Subcutaneous adipose tissue (tissue), 4 donors: Measurements from ENCODE around the gene POP4. TPM values are rescaled to one million over a fixed set of nuclear protein-coding genes. Genes with fewer than 3 reads are reported as not detected.

ENCODE experiments used
- total RNA-seq, 4 donors: library from RNA; depleted of rRNA; stranded (reverse); fragments of >200 nt; gene quantifications; one replicate each; pipeline ENCODE4 v1.1.0, GENCODE V29; 2016
- TF ChIP-seq, protein P1 (sequence below): fragments of 450-650 bp; IDR thresholded peaks from one replicate; pipeline ENCODE4 v1.5.1; 2016; ENCODE audit warnings: low read depth, mild to moderate bottlenecking, control low read depth, antibody characterized with exemption, moderate library complexity

Gene POP4
- total RNA-seq, 4 donors from 2014 or later, result 44.4 to 72.7 (median 65.1) TPM

DNA sequence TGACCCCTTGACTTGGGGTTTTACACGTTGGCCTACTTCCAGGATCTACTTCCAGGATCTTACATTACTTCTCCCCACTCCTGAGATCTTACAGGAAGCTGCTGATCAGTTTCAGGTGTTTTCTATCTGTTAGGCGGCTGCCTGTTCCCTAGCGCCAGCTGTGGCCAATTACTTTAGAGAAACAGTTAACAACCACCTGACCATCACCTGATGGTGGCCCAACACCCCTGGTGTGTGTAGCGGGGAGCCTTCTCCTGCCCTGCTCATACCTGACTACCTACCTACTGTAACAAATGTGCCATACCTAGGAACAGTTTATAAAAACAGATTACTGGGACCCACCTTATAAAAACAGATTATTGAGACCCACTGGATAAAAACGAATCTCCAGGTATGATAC, 2.8 kb upstream of the POP4 start:
- TF ChIP-seq, protein P1, sequence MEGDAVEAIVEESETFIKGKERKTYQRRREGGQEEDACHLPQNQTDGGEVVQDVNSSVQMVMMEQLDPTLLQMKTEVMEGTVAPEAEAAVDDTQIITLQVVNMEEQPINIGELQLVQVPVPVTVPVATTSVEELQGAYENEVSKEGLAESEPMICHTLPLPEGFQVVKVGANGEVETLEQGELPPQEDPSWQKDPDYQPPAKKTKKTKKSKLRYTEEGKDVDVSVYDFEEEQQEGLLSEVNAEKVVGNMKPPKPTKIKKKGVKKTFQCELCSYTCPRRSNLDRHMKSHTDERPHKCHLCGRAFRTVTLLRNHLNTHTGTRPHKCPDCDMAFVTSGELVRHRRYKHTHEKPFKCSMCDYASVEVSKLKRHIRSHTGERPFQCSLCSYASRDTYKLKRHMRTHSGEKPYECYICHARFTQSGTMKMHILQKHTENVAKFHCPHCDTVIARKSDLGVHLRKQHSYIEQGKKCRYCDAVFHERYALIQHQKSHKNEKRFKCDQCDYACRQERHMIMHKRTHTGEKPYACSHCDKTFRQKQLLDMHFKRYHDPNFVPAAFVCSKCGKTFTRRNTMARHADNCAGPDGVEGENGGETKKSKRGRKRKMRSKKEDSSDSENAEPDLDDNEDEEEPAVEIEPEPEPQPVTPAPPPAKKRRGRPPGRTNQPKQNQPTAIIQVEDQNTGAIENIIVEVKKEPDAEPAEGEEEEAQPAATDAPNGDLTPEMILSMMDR, result no peak

DNA sequence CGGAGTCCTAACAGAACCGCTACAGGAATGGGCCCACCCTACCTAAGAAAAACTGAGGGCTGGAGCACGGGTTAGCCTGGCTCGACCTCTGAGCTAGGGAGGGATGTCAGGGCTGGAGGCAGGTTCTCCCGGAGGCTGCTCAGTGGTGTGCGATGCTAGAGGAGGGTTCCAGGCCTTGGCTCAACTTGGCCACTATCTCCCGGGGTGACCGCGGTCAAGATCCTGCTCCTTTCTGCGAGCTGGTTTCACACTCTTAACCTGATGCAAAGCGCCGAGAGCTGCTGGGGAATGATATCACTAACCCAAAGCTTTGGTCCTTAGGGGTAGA, 301 bp downstream of the POP4 start:
- TF ChIP-seq, protein P1, result no peak

DNA sequence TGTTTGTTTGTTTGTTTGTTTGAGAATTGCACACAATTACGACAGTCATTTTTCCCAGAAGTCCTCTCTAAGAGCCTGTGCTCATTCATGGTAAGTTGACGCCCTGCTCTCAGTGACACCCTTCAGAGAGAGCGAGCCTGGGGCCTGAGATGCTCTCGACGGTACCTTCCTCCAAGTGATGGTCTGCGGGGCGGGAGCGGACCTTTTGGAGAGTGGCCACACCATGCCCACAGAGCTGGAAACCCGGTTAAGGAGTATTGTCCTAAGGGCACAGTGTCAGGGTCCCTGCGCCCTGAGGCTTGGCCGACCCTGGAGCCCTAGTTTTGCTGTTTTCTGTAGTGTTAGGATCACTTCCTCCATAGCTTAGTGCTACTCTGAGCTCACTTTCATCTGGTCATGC, 3.6 kb downstream of the POP4 start:
- TF ChIP-seq, protein P1, result no peak

DNA sequence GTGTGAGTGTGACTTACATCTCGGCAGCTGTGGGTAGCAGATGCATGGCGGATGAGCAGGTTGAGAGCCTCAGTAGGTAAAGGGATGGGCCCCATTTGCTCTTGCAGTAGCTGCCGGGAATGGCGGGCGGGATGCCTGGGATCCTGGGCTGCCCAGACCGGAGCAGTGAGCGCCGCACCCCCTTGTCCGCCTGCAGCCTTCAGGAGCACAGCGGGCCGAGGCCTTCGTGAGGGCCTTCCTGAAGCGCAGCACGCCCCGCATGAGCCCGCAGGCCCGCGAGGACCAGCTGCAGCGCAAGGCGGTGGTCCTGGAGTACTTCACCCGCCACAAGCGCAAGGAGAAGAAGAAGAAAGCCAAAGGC, 4.1 kb downstream of the POP4 start:
- TF ChIP-seq, protein P1, result no peak

DNA sequence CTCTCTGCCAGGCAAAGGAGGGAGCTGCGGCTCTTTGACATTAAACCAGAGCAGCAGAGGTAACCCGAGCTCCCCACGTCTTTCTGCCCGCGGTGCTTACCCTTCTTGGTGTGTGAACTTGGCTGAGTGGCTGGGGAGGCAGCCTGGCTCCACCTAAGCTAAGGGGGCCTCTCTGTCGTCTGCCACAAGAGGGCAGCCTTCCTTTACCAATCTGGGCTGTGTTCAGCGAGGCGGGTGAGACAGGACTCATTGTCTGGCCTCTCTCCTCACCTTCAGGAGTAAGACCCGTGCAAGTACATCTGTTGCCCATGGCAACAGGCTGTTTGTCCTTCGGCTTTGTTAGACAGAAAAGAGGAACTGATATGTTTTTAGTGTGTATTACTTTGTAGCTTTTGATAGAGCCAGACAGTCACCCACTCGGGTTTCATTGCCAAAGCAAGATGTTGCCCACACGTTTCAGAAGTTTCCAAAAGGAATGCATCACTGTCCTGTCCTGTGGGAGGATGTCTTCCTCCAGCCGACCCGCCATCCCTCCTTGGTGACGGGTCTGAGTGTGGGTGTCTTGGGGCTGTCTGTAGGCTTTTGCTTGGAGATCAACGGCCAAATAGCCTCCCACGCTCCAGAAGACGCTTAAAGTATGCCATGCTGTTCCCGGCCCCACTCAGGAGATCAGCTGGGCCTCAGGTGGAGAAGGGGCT, 4.6 kb downstream of the POP4 start:
- TF ChIP-seq, protein P1, result no peak

DNA sequence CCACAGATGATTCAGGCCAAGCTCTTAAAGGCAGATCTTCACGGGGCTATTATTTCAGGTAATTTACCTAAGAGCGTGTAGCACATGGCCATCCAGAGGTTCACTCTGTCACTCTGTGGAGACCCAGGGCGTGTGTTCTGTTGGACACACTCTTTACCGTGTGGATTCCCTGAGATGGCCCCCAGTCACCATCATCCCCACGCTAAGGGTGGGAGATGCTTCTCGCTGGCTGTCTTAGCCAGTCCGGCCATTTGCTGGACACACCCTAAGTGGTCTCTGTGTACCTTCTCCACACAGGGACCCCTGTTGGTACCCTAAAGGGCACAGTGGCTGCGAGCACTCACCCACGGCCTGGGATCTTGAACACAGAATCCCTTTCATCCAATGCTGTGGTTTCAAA, 6.0 kb downstream of the POP4 start:
- TF ChIP-seq, protein P1, result no peak

DNA sequence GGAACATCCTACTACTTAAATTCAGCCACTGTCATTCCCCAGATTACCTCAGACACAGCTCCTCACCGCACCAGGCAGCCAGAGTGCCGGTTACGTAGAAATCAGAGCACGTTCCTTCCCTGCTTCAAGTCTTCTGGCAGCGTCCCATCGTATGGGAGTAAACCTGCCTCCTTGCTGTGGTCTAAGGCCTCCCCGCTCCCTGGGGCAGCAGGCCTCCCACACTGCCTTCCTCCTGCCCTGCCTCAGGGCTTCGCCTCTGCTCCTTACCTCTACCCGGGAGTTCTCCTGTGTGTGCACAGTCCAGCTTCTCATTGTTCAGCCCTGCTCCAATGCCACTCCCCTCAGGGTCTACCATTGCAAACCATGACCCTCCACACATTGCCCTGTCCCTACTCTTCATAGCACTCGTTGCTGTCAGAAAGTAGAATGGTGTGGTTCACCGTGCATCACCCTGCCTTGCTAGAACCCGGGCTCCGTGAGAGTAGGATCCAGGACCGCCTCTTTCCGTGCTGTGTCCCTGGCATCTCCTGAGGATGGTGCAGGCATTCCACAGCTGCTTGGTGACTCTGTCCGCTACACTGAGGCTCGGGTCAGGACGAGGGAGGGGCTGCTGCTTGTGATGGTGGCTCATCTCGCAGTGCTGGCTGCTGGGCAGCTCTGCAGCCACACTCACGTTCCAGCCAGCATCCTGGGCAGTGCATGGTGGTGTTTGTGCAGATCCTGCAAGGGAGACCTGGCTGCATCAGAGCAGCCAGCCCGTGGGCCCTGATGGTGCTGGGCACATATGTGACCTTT, 6.9 kb downstream of the POP4 start:
- TF ChIP-seq, protein P1, result no peak
